ENCODE measurements around the gene BTNL8. TPM values are rescaled to one million over a fixed set of nuclear protein-coding genes. Genes with fewer than 3 reads are reported as not detected.

BTNL8 gene
- total RNA-seq, 6 experiments from 2014 or later, result not detected

DNA sequence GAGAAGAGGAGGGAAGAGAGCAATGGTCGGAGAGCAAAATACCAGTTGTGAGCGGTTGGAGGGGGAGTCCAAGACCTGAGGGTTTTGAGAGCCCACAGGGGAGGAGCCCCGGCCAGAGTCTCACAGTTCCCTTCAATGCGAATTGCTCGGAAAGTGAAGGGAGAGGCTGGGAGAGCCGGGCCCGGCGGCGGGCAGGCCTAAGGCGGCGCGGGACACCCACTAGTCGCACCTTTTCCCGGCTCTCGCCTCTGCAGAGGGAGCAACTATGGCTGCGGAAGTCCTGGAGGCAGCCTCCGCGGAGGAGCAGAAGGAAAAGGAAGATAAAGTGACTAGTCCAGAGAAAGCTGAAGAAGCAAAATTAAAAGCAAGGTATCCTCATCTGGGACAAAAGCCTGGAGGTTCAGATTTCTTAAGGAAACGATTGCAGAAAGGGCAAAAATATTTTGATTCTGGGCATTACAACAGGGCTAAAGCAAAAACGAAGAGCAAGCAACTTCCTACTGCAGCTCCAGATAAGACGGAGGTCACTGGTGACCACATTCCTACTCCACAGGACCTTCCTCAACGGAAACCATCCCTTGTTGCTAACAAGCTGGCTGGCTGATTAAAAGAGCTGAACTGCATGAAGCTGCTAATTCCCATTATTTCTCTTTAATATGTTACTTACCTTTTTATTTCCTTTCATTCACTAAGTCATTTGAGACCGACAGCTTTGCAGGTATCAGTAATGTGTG, 83.2 kb downstream of the BTNL8 start:
- no peaks in the 10 kb centered on the region; the same call in 1 of the 2 replicates for H3K9me3 Mint-ChIP-seq
- no peaks in the 10 kb centered on the region for H3K4me1 Mint-ChIP-seq (ENCODE audit: low read depth)
- H3K4me3 Mint-ChIP-seq, result no peak overlapping the region
- H3K27ac Mint-ChIP-seq, result no peak overlapping the region
- DNase-seq, result no peak
- no peaks in the 10 kb centered on the region for H3K36me3 Mint-ChIP-seq (ENCODE audit: low read depth)
- no peaks in the 10 kb centered on the region for H3K27me3 Mint-ChIP-seq (ENCODE audit: insufficient read depth)
- TF ChIP-seq, protein P1, sequence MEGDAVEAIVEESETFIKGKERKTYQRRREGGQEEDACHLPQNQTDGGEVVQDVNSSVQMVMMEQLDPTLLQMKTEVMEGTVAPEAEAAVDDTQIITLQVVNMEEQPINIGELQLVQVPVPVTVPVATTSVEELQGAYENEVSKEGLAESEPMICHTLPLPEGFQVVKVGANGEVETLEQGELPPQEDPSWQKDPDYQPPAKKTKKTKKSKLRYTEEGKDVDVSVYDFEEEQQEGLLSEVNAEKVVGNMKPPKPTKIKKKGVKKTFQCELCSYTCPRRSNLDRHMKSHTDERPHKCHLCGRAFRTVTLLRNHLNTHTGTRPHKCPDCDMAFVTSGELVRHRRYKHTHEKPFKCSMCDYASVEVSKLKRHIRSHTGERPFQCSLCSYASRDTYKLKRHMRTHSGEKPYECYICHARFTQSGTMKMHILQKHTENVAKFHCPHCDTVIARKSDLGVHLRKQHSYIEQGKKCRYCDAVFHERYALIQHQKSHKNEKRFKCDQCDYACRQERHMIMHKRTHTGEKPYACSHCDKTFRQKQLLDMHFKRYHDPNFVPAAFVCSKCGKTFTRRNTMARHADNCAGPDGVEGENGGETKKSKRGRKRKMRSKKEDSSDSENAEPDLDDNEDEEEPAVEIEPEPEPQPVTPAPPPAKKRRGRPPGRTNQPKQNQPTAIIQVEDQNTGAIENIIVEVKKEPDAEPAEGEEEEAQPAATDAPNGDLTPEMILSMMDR (IDR thresholded peaks at IDR 0.05), result no peak

DNA sequence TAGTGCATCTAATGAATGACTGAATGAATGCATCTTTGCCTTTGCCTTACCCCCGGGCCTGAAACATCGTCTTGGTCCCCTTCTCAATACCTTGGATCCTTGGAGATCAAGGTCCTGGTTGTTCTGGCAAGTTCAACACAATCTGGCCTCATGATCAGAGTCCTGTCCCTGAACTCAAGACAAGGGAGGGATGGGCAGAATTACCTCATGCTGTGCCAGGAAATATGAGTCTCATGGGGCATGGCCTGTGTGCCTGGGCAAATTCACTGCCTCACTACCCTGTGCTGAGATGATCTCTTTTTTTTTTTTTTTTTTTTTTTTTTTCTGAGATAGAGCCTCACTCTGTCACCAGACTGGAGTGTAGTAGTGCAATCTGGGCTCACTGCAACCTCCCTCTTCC, 89.1 kb downstream of the BTNL8 start:
- H3K27ac Mint-ChIP-seq, result no peak overlapping the region
- no peaks in the 10 kb centered on the region; the same call in none of the 2 replicates for H3K9me3 Mint-ChIP-seq
- H3K36me3 Mint-ChIP-seq (ENCODE audit: low read depth), result no peaks in the 10 kb centered on the region
- TF ChIP-seq, protein P1 (IDR thresholded peaks at IDR 0.05), result no peak
- H3K4me1 Mint-ChIP-seq (ENCODE audit: low read depth), result no peaks in the 10 kb centered on the region
- no peak overlapping the region for H3K4me3 Mint-ChIP-seq
- DNase-seq, result no peak
- H3K27me3 Mint-ChIP-seq (ENCODE audit: insufficient read depth), result no peaks in the 10 kb centered on the region

DNA sequence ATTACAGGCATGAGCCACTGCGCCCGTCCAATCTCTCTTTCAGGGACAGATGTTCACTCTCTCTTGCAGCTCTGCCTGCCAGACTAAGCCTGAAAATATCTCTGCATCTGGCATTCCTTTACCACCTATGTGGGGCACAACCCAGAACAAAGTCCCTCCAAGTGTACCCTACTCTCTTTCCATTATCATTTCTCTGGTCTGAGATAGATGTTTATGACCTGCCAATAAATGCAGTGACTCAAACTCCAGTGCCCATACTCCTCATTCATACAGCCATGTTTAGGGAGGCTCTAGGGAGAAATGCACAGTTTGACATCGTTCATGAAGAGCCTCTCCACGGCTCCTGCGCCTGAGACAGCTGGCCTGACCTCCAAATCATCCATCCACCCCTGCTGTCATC, 89.6 kb downstream of the BTNL8 start, which contains the start of gene BTNL3:
TSS of gene BTNL3 (plus strand) at position 255 of the 400 bp plus-strand sequence. CDS start 183 bp downstream, outside the sequence.
- Mint-ChIP-seq H3K4me1 (ENCODE audit: low read depth) (no peaks in the 10 kb centered on the region), H3K36me3 (ENCODE audit: low read depth) (no peaks in the 10 kb centered on the region), H3K27me3 (ENCODE audit: insufficient read depth) (no peaks in the 10 kb centered on the region), H3K4me3 (no peak within 1 kb of the TSS), H3K9me3 (no peaks in the 10 kb centered on the region; the same call in none of the 2 replicates), H3K27ac (no peak within 1 kb of the TSS)
- TF ChIP-seq, protein P1 (IDR thresholded peaks at IDR 0.05), result no peak
- no peak for DNase-seq

GRCh38 chr5:180990086-180990881, 91.3 kb downstream of the BTNL8 start:
- H3K4me1 Mint-ChIP-seq (ENCODE audit: low read depth), result no peaks in the 10 kb centered on the region
- no peak overlapping the region for H3K4me3 Mint-ChIP-seq
- no peaks in the 10 kb centered on the region for H3K27me3 Mint-ChIP-seq (ENCODE audit: insufficient read depth)
- no peak overlapping the region for H3K27ac Mint-ChIP-seq
- H3K9me3 Mint-ChIP-seq, result no peaks in the 10 kb centered on the region; the same call in none of the 2 replicates
- TF ChIP-seq, protein P1 (IDR thresholded peaks at IDR 0.05), result no peak
- no peaks in the 10 kb centered on the region for H3K36me3 Mint-ChIP-seq (ENCODE audit: low read depth)
- DNase-seq, result no peak

DNA sequence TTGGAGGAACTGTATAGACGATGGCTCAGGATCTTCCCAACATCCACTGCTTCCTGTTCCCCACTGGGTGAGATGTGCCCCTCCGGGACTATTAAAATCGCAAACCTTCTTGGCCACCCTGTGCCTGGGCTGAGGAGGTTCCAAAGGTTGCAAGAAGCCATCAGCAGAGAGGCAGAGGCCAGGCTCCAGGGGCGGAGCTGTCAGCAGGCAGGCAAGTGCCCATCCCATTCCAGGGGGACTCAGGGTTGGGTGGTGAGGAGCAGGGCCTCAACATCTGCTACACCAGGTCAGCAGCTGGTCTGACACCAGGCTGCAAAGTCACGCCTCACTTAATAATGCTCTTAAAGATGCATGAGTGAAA, 91.9 kb downstream of the BTNL8 start:
- TF ChIP-seq, protein P1 (IDR thresholded peaks at IDR 0.05), result no peak
- no peak for DNase-seq
- Mint-ChIP-seq H3K27ac (no peak overlapping the region), H3K9me3 (no peaks in the 10 kb centered on the region; the same call in none of the 2 replicates), H3K36me3 (ENCODE audit: low read depth) (no peaks in the 10 kb centered on the region), H3K4me1 (ENCODE audit: low read depth) (no peaks in the 10 kb centered on the region), H3K27me3 (ENCODE audit: insufficient read depth) (no peaks in the 10 kb centered on the region), H3K4me3 (no peak overlapping the region)

Other genes starting within 250 kb of the BTNL8 start
- not detected for gene FLT4, start 249.6 kb upstream of the BTNL8 start, total RNA-seq (2021; fragmentation: NEBNext Ultra II Directional; extraction: Animal tissue kit (Norgen Biotek cat#: 25700))
- not detected for gene OR2Y1, start 159.1 kb upstream of the BTNL8 start, total RNA-seq (2021; fragmentation: NEBNext Ultra II Directional; extraction: Animal tissue kit (Norgen Biotek cat#: 25700))
- 100 to 1,000 TPM; 188 to 220 (median 206) TPM for gene MGAT1, start 96.4 kb upstream of the BTNL8 start, total RNA-seq (2021; fragmentation: NEBNext Ultra II Directional; extraction: Animal tissue kit (Norgen Biotek cat#: 25700))
- gene ZFP62, start 37.9 kb upstream of the BTNL8 start, total RNA-seq (2021; fragmentation: NEBNext Ultra II Directional; extraction: Animal tissue kit (Norgen Biotek cat#: 25700)), result 10 to 100 TPM in 4 of 6 experiments, 1 to 10 TPM in 2; 9.6 to 12.1 (median 10.2) TPM
- not detected for gene BTNL3, start 89.7 kb downstream of the BTNL8 start, total RNA-seq (2021; fragmentation: NEBNext Ultra II Directional; extraction: Animal tissue kit (Norgen Biotek cat#: 25700))
- gene BTNL9, start 141.1 kb downstream of the BTNL8 start, total RNA-seq (2021; fragmentation: NEBNext Ultra II Directional; extraction: Animal tissue kit (Norgen Biotek cat#: 25700)), result not detected
- gene OR2V1, start 232.0 kb downstream of the BTNL8 start, total RNA-seq (2021; fragmentation: NEBNext Ultra II Directional; extraction: Animal tissue kit (Norgen Biotek cat#: 25700)), result not detected
- gene OR2V2, start 248.4 kb downstream of the BTNL8 start, total RNA-seq (2021; fragmentation: NEBNext Ultra II Directional; extraction: Animal tissue kit (Norgen Biotek cat#: 25700)), result not detected